ENCODE results near the gene PITPNM2. TPM values are rescaled to one million over a fixed set of nuclear protein-coding genes. Genes with fewer than 3 reads are reported as not detected.

Gene PITPNM2
- total and polyA plus RNA-seq, 2 of the 8 experiments (the other 6 are each of a cell fraction or from before 2014, with no cell fraction given): 0.59 to 3.4 TPM

- TF ChIP-seq CHD7 (IDR thresholded peaks at IDR 0.05; ENCODE audit: insufficient replicate concordance, low read length): no peak
- no peak for TF ChIP-seq ATF3 (IDR thresholded peaks at IDR 0.05; ENCODE audit: insufficient read depth, low read depth, low read length)
These were observed 41.5 kb downstream of the PITPNM2 start (continued) for GRCh38 chr12:123109319-123109772.

Measured in H1 (cell line).